Activated gamma-delta T cell treated with Interleukin-2 at 50 U/mL for 16 hours (primary cell): ENCODE results near the gene CDKN1C.

Experiments
- DNase-seq: peaks from one replicate; pipeline ENCODE4 v3.0.0-alpha.2; 2020

The CDKN1C gene

DNA sequence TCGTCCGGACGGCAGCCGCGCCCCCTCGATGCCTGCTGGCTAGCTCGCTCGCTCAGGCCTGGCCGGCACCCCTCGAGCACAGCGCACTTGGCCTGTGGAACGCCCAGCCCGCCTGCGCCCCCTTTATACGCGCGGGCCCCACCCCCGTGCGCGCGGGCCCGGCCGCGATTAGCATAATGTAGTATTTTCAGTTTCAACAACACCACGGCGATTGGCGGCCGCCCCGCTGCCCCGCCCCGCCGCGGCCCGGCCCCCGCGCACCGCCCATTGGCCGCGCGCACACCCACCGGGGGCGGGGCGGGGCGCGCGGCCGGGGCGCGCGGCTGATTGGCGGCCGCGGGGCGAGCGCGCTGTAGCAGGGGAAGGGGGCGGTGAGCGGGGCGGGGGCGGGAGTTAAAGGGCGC, at the start of gene CDKN1C:
TSS of gene CDKN1C (minus strand) at position 98 of the 404 bp plus-strand sequence. CDS start 319 bp downstream, outside the sequence.
- peak; percentile 79 for DNase-seq

DNA sequence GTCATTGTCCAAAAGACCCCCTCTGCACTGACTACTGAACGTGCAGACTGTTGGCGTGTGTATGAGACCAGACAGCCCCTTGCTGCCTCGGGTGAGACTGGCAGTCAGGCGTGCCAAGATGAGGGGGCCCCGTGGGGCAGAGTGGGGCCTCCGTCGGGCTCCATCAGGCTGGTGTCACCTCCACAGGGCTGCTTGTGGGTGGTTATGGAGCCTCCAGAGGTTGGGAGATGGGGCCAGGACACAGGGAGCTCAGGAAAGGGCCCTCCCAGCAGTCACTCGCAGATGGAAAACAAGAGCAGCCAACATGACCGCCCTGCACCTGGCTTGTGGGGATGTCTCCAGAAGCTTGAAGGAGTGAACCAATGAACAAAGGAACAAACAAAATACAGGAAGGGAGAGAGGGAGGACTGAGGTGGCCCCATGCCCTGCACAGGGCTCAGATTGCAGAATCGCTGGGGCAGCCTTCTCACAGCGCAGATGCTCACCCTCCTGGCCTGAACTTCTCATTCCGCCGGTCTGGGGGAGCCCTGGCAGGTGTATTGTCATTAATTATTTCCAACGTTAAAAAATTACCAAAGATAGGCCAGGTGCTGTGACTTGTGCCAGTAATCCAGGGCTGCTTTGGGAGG, 49.1 kb upstream of the CDKN1C start:
- no peak for DNase-seq

DNA sequence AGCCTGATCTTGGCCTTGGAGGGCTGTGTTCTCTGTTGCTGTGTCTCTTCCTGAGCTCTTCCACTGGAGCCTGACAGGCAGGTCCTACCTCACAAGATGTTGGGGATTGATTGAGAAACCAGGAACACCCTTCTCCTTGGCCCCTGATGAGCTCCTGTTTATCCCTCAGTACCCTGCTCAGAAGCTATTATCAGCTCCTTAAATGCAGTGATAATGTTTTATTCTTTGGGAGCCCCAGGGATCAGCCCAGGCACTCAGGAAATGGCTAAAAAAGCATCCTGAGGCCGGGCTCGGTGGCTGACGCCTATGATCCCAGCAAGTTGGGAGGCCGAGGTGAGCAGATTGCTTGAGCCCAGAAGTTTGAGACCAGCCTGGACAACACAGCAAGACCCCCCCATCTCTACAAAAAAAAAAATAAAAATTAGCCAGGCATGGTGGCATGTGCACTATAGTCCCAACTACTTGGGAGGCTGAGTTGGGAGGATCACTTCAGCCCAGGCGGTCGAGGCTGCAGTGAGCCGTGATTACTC, 48.5 kb upstream of the CDKN1C start:
- no peak for DNase-seq

DNA sequence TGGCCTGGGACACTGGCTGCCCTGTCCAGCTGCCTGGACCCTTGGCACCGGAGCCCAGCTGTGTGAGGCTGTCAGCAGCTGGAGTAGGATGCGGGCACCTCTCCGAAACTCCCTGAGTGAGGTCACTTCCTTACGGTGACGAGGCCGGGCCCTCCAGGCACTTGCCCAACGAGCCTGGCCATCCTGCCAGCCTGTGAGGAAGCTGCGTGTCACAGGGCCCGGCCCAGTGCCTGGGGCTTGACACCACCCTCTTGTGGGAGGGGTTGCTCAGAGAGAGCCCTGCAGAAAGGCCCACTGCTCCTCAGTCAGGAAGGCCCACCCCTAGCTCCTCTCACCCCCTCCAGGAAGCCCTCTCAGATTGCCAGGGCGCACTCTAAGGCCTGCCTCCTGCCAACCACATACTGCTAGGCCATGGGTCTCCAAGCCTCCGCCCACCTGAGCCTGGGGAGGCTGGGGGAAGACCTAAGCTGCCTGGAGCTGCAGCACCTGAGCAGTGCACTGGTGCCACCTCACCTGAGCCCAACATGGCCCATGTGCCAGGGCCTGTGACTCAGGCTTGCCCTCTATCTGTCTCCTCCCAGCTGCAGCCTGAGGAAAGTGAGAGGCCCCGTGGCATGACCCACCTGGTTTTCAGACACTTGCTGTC, 47.9 kb upstream of the CDKN1C start:
- no peak for DNase-seq

DNA sequence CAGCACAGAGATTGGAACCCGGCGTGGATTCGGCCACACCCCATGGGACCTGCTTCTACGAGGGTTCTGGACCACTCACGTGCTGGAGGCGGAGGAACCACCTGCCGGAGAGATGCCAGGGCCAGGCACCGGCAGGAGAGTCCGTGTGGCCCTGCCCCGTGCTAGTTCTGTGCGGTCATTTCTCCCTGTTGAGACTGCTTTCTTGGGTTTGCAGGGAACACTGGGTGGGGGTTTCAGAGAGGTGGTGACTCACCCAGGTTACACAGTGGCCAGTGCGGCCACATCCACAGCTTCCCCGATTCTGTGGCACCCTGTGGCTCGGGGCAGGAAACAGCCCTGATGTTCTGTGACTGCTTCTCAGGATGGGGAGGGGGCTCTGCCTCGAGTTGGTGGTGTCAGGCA, 47.3 kb upstream of the CDKN1C start:
- no peak for DNase-seq

DNA sequence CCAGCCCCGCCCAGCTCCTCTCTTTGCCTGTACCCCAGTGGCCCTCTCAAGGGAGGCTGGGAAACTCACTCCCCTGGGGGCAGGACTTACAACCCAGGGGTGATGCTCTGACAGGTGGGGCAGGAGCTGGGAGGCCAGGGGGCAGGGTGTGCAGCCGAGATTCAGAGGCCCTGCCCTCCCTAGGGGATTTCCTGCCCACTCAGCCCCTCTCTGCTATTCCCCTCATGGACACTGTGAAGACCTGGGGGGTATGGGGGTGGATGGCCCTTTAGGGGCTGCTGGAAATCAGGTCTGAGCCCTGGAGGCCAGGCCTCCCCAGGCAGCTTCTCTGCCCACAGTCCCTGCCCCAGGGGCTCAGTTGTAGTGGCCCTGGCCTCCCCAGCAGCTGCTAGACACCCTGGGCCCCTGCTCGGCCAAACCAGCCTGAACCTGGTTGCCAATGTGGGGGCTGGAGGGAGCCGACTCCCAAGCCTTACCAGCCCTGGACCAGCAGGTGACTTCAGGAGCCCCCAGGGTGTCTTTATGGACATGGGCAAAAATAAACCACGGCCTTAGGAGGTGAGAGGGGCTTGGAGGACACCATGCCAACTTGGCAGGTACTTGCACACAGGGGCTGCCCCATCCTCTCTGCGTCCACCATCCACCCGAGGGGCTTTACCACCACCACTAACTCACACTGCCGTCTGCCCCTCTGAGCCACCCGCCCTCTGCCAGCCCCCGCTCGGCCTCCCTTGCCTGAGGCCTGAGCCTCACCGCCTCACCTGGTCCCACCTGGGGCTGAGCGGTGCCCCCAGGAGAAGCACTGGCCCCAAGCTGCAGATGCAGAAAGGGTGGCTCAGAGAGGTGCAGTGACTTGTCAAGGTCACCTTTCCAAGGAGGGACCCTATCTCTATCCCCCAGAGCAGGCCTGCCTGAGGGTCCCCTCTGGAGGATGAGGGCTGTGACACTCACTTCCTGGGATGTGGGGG, 46.5 kb upstream of the CDKN1C start:
- no peak for DNase-seq

DNA sequence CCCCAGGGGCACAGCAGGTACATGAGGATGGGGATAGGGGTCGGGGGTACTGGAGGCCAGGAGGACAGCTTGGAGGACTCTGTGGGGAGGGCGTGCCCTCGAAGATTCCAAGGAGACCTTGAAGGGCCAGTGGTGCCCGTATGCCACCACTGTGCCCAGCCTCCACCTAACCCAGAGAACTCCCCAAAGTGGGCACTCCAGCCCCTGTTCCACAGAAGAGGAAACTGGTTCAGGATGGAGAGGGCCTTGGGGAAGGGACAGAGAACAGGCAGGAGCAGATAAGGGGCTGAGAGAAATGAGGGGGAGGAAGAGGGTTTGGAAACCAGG, 45.8 kb upstream of the CDKN1C start:
- no peak for DNase-seq

DNA sequence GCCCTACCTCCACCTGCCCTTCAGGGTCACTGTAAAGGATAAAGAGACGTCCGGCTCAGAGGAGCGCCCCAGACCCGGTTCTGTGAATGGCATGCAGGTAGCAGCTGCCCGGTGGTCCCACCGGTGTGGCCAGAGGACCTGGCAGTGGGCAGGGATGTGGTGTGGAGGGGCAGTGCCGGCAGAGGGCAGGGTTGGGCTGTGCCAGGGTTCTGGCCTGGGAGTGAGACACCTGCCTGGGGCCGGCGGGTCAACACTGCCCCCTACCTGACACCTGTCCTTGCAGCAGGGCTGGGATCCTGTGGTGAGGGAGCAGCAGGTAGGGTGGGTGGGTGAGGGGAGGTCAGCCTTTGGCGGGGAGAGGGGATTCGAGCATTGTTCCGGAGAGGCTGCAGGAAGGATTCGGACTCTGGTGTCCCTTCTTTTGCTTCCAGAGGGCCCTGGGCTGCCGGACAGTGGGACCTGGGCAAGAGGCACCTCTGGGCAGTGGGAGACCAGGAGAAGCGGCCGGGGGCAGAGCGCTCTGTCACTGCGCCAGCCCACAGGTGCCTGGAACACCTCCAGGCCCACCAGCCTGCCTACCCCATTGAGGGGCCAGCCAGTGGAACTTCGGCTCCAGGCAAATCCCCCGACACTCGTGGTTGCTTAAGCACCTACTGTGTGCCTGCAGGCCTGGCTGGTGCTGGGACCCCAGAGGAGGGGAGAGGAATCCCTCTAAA, 45.3 kb upstream of the CDKN1C start:
- peak; percentile 45 for DNase-seq

DNA sequence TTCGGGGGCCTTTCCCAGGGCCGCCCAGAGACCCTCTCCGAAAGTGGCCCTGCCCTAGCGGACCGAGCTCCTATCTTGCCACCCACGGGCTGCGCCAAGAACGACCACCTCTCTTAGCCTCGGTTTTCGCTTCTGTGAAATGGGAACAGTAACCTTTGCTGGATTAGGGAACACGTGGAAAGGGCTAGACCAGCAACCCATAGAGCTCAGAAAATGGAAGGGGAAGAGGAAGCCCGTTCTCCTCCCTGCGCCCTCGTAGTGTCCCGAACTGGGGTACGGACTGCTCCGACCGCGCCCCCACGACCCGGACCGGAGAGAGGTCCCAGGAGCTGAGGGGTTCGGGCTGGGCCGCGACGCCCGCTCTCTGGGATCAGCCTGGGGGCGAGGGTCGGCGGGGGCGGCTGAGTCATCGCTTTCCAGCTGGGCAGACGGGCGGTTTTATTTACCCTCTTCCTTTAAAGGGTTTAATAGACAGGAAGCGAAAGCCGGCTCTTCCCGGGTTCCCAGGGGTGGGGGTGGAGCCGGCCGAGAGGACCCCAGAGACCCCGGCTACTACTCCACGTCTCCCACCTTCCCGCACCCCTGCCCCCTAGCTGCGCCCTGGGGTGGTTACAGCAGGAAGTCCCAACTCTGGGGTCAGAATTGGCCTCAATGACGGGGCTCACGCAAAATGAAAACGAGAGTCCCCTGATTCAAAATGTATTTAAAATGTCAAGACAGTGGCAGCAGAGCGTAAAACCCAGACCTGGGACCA, 44.6 kb upstream of the CDKN1C start:
- no peak for DNase-seq

DNA sequence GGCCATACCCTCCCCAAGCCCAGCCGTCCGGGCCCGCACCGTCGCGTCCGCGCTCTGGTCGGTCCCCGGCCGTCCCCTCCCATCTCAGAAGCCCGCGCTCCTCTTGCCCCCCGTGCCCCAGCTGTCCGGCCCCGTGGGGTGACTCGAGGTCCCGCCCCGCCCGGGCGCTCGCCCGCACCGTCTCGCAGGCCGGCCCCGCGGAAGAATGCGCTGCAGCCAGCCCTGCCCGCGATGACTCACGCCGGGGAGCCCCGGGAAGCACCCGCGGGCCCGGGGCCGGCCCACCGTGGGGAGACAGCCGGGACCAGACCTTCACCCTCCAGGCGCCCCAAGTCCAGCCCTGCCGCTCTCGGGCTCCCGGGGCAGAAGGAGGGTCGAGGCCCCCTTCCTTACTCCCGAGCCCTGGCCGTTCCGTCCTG, 44.0 kb upstream of the CDKN1C start:
- DNase-seq = no peak

DNA sequence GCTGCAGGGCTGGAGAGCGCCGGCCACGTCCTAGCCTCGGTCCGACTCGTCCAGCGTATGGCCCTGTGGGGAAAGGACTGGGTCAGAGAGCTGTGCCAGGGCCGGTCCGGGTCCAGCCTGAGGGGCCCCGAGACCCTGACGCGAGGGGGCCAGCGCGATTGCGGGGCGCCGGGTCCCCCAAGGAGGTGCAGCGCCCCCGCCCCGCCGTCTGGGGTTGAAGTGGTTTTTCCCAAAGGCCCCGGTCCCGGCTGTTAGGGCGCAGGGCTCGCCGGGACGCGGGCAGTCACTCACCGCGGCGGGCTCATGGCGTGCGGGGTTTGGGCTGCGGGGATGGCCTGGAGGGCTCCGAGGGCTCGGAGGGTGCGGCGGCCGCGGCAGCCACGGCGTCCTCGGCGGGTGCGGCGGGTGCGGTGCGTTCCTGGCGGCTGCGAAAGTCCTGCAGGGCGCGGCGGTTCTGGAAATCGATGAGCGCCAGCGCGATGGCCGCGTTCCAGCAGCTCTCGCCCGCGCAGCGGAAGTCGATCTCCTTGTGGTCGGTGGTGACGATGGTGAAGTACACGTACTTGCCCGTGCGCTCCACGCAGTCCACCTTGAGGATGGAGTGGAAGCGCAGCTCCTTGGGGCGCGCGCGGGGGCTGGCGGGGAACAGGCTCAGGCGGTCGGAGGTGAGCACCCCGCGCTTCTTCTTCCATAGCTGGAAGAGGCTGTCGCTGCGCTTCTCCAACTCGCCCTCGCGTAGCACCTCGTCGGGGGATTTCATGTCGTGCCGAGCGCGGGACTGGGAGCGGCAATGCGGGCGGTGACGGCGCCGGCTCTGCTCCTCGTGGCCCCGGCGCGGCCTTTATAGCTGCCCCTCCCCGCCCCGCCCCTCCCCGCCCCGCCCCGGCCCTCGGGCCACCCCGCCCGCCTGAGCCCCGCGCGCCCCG, 43.3 kb upstream of the CDKN1C start, which contains the start of gene PHLDA2:
TSS of gene PHLDA2 (minus strand) at position 816 of the 926 bp plus-strand sequence. CDS start at position 760, 56 bp downstream.
- peak; percentile 45 for DNase-seq

DNA sequence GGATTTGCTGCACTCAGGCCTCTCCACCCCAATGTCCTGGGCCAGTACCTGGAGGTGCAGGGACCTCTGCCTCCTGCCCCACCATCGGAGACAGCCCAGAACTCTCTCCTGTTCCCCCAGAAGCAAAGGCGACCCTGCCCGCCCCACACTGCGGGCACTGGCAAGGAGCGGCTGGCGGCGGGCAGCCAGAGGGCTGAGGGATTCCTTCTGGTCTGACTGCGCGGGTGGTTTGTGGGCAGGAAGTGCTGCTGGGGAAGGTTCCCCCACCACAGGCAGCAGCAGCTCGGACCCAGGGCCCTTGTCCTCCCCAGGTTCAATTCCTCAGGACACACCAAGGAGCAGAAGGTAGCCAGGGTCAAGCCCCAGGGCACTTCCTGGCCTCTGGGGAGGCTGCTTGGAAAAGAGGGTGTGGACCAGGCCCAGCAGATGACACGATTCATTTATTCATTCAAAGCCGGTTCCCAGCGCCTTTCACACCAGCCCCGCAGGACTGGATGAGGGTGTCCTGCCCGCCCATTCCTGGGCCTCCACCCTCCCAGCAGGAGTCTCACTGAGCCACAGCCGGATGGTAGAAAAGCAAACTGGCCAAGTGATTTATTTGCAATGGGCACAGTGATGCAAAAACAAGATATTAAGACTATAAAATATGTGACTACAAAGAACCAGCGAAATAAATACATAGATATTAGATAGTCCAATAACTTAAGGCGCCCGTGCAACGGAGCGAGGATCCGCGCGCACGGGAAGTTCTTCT, 42.5 kb upstream of the CDKN1C start:
- DNase-seq = no peak

DNA sequence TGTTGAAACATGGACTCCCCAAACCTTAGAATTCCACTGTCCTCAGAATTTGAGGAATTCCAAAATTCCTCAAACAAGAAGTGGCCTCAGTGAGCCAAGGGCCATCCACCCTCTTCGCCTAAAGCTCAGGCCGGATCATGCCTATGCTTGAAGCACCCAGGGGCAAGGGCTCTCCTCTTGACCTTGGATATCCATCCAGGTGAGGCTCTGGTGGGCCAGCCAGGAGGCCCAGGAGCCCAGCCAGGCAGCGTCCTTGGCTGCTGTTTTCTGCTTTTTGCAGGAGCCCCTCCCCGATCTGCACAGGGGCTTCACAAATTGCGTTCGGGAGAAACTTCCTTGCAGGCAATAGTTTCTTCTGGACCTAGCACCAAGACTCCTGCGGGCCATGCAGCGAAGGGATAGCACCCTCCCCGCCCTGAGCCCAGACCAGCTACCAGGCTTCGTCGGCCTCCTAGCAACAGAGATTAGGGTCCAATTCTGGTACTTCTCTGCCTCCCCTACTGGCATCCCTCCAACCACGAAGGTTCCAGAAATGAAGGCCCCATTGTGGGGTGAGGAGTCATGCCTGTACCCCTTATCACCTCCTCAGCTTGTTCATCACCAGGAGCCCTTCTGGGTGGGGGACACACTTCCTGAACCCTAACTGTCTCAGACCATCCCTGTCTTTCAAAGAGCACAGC, 41.7 kb upstream of the CDKN1C start:
- DNase-seq = no peak

DNA sequence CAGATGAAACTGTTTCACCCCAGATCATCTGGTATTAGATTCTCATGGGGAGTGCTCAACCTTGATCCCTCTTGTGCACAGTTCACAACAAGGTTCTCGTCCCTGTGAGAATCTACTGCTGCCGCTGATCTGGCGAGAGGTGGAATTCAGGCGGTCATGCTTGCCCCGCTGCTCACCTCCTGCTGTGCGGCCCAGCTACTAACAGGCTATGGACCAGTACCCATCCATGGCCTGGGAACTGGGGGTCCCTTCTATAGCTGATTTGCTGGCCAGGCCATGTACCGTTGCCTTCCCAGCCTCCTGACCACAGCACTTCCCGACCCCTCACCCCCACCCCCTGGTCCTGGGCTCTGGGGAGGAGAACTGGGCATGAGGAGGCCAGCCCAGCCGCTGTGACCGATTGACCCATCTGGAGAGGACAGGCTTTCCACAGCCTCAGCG, 41.1 kb upstream of the CDKN1C start:
- no peak for DNase-seq

DNA sequence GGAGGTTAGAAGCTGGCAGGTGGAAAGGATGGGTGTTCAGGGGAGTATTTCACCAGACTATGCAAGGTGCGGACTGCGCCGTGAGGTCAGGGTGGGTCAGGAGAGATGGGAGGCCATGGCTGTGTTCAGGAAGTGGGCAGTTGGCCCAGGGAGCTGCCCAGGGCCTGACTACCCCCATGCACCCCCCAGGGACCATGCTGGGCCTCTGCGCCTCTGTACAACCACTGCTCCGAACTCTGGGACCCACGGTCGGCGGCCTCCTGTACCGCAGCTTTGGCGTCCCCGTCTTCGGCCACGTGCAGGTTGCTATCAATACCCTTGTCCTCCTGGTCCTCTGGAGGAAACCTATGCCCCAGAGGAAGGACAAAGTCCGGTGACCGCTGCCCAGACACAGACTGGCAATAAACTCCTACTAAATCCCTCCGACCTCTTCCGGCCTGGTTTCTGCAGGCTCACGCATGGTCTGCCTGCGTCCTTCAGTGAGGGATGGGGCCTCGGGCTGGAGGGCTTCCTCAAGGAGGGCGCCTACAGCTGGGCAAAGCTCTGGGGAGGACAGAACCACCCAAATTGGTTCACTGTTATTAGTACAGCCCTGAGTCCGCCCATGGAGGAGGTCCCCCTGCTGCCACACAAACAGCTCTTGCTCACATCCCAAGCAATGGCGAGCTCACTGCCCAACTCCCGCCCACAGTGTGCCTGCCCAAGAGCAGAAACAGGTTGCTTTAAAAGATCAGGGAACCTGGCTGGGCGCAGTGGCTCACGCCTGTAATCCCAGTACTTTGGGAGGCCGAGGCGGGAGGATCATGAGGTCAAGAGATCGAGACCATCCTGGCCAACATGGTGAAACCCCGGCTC, 39.5 kb upstream of the CDKN1C start:
- no peak for DNase-seq

DNA sequence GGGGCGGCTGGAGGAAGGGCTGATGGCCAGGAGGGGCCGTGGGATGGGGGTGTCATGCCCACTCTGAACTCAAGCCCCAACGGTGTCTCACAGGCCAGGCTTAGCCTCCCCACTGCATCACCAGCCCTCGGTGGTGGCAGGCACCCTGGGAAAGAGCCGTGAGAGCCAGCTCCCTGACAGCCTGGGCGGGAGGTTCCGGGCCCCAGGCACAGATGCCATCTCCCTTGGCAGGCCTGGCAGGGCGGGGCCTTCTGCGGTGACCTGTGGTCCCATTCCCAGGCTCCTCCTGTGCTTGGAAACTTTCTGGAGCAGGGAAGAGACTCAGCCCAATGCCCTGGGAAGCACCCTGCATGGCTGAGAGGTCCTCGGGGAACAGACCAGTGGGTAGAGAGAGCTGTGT, 38.8 kb upstream of the CDKN1C start:
- DNase-seq = no peak

DNA sequence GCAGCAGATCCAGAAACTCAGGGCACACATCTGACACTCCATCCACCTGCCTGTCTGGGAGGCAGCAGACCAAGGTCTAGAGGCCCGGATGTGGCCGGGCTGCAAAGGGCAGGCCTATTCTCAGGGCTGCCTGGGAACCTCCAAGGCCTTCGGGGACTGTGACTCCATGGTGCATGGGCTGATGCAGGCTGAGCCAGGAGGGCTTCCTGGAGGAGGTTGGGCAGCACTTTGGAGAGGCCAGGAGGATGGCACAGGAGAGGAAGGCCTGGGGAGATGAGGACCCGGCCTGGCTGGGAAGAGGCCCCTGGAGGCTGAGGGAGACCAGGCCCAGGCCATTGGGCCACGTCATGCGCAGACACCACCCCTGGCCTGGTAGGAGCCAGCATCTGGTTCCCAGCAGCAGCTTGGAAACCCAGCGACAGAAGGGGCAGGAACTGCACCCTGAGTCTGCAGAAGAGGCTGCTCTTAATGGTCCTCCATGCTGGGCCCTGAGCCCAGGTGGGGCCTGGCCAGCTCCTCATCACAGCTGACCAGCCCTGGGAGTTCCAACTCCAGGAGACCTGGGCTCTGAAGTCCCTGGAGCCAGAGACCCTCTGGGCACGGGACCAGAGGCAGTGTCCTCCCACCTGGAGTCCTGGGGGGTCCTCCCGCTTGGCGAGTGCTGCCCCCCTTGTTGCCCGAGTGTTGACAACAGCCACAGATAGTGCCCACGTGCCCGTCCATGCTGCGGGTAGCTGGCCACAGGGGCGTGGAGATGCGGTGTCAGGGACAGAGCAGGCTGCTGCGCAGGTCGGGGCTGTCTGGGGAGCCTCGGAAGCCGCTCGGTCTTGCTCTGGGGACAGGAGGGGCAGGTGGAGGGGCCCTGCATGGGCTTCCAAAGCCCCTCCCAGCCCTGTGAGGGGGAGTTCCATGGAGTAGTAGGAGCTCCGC, 38.1 kb upstream of the CDKN1C start:
- DNase-seq = no peak
